GM19397 (cell line): ENCODE data around the gene CNOT3.
"Not testable (repeated sequence)": the region's sequence is repeated elsewhere in the genome, so short reads cannot be mapped to it uniquely, and the experiment has no call there.

Experiments used
- ATAC-seq: cut with Tn5 transposase; IDR thresholded peaks from one replicate; pipeline ENCODE4 v1.9.1; 2021; ENCODE audit warnings: mild to moderate bottlenecking, moderate library complexity; ENCODE audit not compliant: unreplicated experiment

Gene CNOT3

DNA sequence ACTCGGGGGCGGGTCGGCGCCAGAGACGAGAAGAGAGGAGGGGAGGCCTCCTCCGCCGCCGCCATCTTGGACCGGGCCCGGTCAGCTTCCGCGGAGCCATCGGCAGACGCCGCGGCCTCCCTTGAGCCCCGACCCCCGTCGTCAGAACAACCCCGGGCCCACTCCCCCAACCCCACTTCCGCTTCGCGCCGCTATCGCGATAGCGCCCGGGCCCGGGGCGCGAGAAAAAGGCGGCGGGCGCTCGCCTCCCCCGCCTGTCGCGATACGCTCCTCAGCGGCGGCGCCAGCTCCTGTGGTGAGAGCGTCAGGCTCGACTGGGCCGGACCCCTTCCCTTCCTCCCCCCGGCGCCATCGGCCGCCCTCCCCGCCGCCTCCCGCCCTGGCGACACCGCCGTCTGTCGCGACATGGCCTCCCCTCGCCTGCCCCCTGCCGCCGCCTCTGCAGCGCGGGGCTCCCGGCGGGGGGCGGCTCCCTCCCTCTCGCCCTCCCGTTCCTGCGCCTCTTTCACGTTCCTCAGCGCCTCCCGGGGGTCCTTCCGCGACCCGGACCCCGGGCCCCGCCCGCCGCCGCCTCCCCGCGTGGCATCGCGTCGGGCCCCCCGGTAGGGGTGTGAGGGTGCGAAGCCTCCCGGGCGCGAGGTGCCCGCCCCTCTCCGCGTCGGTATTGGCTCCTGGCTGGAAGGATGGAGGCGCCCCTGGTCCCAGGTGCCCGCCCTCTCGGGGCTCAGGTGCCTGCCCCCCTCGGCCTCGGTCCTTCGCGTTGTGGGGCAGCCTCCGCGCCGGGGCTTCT, at the start of gene CNOT3:
CNOT3 (plus strand) TSS at position 64 of the 790 bp plus-strand sequence. CDS start 5,217 bp downstream, outside the sequence.
- no peak for ATAC-seq

- no peak for ATAC-seq
Observed at GRCh38 chr19:54094426-54095000, 43.0 kb upstream of the CNOT3 start.

DNA sequence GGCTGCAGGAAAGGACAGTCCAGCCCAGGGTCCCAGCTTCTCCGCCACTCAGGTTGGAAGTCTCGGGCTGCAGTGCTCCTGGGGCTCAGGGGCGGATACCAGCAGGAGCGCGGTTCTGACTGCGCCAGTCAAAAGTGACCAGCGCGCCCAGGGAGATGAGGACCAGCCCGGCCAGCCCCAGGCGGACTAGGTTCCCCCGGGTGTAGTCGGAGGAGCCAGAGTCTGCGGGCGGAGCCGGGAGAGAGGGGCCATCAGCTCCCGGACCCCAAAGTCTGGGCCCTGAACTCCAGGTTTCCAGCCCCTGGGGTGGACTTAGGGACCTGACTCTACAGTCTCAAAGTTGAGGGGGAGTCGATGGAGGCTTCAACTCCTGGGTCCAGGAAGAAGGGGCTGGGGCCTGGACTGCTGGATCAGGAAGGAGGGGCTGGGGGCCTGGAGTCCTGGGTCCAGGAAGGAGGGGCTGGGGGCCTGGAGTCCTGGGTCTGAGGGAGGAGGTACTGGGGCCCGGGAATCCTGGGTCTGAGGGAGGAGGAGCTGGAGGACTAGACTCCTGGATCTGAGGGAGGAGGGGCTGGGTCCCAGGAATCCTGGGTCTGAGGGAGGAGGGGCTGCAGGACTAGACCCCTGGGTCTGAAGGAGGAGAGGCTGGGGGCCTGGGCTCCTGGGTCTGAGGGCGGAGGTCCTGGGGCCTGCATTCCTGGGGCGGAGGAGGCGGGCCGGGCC, 42.3 kb upstream of the CNOT3 start:
- no peak for ATAC-seq

- ATAC-seq, result not testable (repeated sequence)
Observed at GRCh38 chr19:54095859-54096616, 41.5 kb upstream of the CNOT3 start.

- ATAC-seq, result no peak
Observed at GRCh38 chr19:54096617-54097106, 40.9 kb upstream of the CNOT3 start.

GRCh38 chr19:54099190-54099902, 38.2 kb upstream of the CNOT3 start:
- no peak for ATAC-seq

GRCh38 chr19:54099903-54100255, 37.7 kb upstream of the CNOT3 start:
- not testable (repeated sequence) for ATAC-seq

- no peak for ATAC-seq
Observed at GRCh38 chr19:54100561-54100960, 37.0 kb upstream of the CNOT3 start, which contains the start of gene OSCAR. OSCAR (minus strand) TSS chr19:54100803; CDS start chr19:54100792, 11 bp downstream.

GRCh38 chr19:54102421-54103169, 35.0 kb upstream of the CNOT3 start, which contains the start of gene NDUFA3:
NDUFA3 (plus strand) TSS chr19:54102855; CDS start chr19:54102879, 24 bp downstream.
- peak; percentile 95 for ATAC-seq

- no peak for ATAC-seq
Observed at GRCh38 chr19:54104998-54105715, 32.4 kb upstream of the CNOT3 start.

- no peak for ATAC-seq
Observed at GRCh38 chr19:54105796-54106195, 31.8 kb upstream of the CNOT3 start.

DNA sequence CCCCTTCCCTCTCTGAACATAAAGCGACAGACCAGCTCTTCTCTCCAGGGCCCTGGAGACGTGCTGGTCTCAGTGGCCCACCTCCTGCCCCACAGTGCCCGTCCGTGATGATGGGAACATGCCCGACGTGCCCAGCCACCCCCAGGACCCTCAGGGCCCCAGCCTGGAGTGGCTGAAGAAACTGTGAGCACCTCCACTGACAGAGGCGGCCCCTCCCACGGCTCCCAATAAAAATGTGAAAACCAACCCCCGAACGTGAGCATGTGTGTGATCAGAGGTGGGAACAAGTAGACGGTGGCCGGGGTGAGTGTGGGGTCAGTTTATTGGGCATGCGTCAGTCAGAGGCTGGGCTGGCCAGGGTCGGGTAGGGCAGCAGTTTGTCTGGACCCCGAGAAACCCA, 30.8 kb upstream of the CNOT3 start:
- no peak for ATAC-seq

GRCh38 chr19:54107876-54108490, 29.6 kb upstream of the CNOT3 start:
- no peak for ATAC-seq

- no peak for ATAC-seq
Observed at GRCh38 chr19:54108496-54108895, 29.1 kb upstream of the CNOT3 start.

- ATAC-seq, result no peak
Observed at GRCh38 chr19:54109651-54110050, 27.9 kb upstream of the CNOT3 start.

- ATAC-seq, result no peak
Observed at GRCh38 chr19:54114340-54115108, 23.0 kb upstream of the CNOT3 start.
